HG03521 (cell line): ENCODE results near the gene MIEN1.
"Not testable (repeated sequence)": the region's sequence is repeated elsewhere in the genome, so short reads cannot be mapped to it uniquely, and the experiment has no call there.

Experiments used
- ATAC-seq: cut with Tn5 transposase; IDR thresholded peaks from one replicate; pipeline ENCODE4 v1.9.1; 2021; ENCODE audit warnings: mild to moderate bottlenecking, moderate library complexity; ENCODE audit not compliant: unreplicated experiment

Gene MIEN1

DNA sequence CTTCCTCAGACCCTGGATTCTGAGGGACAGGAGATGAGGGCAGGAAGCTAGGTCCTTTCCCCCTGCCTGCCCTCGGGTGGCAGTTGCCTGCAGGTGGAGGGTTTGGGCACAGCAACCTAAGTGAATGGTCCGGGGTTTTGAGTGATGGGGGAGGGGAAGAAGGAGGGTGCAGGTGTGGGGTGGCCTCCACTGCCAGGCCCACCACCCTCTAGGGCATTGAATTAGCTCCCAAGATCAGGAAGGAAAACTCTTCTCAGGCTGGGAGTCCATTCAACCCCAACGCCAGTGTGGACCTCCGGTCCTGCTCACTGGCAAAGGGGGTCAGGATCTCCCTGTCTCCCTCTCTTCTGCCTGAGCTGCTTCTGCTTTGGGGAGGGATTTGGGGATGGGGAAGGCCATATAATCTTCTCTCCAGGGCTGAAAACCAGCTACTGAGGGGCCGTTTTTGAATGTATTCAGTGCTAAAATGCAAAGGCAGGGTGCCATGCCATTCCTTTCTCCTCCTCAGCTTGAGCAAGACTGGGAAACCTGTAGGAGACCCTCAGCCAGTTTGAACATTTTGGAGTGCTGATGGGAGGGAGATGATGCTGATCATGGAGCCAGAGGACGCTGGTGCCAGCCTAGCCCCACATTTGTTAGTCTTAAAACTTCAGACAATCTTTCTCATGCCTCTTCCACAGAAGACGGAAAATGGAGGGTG is 26.2 kb upstream of the MIEN1 start:
- ATAC-seq = no peak

DNA sequence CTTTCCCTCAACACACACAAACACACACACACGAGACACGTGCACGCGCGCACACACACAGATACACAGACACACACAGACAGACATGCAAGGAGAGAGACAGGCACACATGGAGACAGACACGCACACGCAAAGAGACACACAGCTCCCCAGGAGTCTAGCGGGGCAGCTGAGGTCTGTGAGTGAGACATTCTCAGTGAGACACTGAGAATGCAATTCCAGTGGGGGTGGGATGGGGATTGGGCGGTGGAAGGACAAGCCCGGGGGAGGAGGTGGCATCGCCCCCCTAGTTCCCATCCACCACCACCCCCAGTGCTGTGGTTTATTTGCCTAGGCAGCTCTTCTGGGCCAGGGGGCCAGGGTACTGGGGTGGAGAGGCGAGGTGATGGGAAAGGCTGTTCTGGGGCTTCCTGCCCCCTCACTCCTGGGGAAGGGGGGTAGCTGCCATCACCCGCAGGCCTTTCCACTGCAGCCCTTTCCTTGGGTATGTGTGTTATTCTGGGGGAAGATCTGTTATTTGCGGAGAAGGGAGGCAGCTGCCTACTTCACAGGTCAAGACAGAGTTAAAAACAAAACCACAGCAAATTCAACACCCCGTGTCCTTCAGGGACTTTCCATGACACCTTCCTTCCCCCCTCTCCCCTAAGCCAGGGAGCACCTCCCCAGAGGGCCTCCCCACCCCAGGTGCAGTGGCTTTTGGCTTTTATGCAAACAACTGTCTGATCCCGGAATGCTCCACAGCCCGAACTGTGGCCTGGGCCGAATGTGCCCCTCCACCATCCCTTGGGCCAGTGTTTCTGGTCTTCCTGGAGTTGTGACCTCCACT is 25.4 kb upstream of the MIEN1 start:
- no peak for ATAC-seq

DNA sequence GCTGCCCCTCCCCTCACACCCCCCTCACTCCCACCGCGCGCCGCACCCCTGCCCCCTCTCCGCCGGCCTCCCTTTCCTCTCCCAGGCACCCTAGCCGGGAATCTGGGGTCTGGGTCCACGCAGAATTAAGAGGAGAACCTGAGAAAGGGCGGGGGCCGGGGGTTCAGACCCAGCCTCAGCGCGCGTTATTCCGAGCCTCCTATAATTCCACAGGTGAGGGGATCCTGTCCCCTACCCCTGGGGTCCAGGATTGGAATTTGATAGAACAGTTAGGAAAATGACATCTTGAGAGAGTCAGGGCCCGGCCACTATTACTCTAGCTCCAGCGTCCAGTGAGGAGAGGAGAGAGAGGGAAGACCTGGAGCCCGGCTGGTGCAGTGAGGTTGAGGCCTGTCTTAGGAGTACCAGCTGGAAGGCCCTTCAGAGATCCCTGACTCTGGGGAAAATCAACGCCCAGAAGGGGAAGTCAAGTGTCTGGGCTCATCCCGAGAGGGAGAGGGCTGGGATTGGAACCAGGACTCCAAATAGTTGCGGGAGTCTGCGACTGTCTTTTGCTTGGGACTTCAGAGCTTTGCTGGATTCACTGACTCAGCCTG is 24.7 kb upstream of the MIEN1 start:
- ATAC-seq = no peak

DNA sequence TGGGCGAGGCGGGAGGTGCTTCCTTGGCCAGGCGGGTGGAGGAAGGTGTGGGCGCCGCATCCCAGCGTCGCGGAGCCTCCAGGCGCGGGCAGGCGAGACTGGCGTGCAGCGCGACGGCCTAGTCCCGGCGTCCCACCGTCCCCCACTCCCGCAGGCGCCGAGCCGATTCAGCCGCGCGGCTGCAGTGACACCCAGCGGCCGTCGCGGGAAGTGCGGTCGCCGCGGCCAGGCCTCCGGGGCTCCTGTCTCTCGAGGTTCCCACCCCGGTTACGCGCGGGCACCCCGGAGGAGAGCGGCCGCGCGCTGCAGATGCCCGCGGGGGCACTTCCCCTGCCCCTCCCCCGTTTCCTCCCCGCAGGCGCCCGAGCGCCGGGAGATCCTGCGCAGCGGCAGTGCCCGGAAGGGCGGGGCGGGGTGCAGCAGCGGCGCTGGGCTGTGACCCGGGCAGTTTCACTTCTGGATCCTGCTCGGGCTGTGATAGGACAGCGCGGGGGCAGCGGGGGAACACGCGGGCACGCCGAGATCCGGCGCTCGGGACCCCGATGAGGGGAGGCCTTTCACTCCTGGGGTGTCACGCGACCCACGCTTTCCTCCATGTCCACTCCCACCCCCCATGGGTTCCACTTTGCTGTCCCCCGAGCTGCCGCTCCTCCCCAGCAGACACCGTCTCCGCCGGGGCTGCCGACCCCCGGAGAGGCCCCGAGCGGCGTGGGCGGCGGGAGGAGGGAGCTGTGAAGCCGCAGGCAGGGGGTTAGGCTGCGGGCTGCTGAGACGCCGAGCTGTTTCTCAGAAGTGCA is 24.0 kb upstream of the MIEN1 start:
- ATAC-seq = peak; percentile 64

DNA sequence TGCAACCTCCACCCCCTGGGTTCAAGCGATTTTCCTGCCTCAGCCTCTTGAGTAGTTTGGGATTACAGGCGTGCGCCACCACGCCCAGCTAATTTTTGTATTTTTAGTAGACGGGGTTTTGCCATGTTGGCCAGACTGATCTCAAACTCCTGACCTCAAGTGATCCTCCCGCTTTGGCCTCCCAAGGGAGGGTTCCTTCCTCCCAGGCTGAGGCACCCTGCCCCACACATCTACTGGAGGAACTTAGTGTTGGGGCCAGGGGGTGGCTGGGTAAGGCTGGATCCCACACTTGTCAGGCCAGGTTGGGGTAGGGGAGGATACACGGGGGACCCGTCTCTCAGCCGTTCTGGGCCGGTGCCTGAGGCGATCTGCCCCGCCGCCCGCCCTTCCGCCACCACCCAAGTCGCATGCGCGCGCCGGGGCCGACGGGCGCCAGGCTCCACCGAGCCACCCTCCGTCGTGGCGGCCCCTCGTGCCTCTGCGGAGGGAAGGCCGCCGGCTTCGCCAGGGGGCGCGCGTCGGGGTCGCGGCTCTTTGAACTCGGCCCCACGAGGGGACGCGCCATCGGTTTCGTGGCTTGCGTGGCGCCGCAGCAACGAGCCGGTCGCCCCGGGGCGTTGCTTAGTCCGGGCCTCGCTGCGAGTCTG is 23.3 kb upstream of the MIEN1 start:
- peak; percentile 24 for ATAC-seq

DNA sequence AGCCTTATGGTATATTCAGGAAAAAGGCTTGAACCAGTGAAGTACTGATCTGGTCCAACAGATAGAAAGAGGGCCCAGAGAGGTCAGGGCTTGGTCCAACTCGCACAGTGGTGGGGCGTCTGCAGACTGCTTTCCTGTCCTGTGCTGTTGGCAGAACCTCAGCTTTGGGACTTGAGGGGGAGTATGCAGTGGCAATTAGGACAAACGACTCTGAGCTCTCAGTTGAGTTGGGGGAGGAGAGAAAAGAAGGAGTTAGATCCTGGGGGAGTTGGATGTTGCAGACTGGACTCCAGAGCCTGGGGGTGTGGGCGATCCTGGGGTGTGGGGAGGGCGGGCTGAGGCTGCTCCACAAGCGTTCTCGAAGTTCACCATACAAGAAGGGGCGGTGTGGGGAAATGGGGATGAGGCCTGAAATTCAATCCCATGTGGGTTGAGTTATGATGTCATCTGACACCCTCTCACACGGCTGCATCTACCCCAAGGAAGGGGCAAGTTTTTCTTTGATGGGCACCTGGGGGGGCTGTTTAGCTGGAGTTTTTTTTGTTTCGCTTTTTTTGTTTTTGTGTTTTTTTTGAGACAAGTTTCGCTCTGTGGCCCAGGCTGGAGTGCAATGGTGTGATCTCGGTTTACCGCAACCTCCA is 22.0 kb upstream of the MIEN1 start:
- no peak for ATAC-seq

DNA sequence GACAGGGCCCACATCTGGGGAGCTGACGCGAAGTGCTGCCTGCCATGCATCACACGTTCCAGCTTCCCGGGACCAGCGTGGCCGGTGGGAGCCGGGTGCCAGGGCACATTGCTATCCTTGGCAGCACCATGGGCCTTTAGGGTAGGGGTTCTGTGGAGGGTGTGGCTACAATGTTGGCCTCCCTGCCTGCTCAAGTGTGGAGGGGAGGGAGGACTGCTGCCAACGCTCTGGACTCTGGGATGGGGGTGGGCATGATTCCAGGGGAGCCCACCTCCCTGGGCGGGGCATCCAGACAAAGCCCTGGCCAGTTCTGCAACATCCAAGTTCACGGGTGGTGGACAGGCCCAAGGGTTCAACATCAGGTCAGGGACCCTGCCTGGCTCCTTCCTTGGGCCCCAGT is 21.3 kb upstream of the MIEN1 start:
- ATAC-seq = no peak

DNA sequence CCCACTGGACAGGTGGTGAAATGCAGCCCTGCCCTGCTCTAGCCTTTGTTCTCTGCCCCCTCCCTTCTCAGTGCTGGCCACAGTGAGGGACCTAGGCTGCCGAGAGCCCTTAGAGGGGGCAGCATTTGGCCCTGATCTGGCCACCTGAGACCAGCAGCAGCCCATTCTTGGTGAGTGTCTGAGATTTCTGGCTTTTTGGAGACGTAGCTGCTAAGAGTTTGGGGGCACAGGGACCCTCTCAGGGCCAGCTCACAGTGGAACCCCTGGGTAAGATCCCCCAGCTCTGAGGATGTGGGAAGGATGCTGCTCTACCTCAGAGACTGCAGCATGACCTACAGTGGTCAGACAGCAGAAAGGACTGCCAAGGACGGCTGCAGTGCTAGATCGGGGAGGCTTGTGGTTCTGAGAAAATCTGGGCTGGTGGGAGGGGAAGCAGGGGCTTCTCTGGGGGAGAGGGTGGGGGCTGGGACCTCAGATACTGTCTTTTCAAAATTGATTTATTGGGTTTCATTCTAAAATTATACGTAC is 20.7 kb upstream of the MIEN1 start:
- ATAC-seq = no peak

DNA sequence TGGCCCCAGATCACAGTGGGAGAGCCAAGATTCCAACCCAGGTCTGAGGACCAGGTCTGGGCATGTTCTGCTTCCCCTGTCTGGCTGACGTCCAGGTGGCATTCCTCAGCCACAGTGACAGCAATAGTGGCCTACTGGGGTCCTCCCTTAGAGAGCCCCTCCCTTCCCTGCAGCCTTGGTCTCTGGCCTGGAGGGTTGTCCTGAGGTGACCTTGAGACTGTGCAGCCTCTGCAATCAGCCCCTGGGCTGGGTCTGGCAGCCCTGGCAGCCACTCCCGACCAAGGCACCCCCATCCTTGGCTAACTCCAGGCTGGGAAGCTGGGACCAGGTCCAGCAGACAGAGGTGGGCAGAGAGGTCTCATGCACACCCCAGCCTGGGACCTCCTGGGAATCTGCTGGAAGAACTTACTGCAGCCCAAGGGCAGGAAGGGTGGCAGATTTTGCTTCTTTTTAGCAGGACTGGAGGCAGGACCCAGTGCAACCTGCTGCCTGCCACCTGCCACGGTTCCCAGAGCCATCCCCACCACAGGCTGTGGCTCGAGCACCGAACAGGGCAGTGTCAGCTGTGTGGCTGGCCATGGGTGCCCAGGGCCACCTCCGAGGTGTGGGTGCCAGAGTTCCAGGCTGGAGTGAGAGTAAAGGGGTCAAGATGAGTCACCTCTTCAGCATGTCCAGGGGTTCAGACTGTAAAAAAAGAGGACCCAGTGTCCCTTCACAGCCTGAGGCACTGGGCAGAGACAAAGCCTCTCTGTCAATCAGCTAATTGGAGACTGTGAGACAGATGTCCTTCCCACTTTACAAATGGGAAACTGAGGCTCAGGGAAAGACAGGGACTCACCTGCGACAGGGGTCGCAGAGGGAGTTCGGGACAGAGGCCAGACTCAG is 20.0 kb upstream of the MIEN1 start:
- ATAC-seq = no peak

DNA sequence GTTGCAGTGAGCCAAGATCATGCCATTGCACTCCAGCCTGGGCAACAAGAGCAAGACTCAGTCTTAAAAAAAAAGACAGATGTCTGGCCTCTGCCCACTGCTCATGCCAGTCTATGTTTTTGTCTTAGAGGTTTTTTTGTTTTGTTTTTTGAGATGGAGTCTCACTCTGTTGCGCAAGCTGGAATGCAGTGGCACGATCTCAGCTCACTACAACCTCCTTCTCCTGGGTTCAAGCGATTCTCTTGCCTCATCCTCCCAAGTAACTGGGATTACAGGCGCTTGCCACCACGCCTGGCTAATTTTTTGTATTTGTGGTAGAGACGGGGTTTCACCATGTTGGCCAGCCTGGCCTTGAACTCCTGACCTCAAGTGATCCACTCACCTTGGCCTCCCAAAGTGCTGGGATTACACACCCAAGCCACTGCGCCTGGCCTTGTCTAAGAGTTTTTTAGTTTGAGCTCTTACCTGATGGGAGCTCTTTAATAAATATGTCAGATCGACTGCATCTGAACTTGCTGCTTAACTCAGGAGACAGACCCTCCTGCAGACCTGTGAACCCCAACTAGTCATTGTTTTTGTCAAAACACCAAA is 18.2 kb upstream of the MIEN1 start:
- ATAC-seq = not testable (repeated sequence)

DNA sequence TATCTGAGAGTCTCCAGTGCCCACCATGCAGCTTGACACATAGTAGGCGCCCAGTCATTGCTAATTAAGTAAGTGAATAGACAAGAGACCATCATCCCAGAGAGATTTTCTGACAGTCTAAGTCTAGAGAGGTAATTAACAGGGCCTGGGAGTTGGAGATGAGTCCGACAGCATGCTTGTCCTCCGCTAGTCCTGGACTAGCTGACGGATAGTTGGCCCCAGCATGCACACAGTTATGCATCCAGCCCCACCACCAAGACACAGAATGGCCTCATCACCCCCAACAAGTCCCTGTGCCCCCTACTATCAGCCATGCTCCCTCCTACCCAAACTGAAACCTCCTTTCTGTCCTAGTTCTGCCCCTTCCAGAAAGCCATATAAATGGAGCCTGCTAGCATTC is 17.4 kb upstream of the MIEN1 start:
- no peak for ATAC-seq

DNA sequence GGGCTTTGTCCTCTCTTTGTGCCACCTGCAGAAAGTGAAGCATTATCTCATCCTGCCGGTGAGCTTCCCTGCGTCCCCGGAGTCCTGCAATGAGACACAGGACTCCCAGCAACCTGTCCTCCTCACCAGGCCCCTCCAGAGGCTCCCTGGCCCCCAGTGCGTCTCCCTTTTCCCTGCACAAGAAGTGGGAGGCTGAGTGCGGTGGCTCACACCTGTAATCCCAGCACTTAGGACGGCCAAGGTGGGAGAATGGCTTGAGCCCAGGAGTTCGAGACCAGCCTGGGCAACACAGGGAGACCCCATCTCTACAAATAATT is 15.8 kb upstream of the MIEN1 start:
- no peak for ATAC-seq

DNA sequence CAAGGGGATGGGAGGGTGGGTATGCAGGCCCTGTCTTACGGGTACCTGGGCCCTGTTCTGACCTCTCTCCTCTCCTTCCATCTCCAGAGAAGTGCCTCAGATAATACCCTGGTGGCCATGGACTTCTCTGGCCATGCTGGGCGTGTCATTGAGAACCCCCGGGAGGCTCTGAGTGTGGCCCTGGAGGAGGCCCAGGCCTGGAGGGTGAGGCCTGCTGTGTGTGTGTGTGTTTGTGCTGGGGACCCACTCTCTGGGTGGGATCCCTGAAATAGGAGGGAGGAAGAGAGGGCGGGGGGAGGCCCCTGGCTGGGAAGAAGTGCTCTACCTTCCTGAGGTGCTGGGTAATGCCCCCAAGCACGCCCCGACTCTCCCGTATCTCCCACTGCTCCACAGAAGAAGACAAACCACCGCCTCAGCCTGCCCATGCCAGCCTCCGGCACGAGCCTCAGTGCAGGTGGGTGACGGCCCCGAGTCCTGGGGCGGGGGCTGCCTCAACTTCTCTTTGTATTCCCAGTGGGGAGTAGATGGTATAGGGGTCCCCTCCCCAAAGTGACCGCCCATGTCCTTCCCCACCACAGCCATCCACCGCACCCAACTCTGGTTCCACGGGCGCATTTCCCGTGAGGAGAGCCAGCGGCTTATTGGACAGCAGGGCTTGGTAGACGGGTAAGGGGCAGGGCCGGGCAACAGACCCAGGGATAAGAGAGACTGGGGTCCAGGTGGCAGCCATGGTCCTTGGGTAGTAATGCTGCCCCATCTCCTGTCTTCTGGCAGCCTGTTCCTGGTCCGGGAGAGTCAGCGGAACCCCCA is 15.2 kb upstream of the MIEN1 start:
- ATAC-seq = no peak

DNA sequence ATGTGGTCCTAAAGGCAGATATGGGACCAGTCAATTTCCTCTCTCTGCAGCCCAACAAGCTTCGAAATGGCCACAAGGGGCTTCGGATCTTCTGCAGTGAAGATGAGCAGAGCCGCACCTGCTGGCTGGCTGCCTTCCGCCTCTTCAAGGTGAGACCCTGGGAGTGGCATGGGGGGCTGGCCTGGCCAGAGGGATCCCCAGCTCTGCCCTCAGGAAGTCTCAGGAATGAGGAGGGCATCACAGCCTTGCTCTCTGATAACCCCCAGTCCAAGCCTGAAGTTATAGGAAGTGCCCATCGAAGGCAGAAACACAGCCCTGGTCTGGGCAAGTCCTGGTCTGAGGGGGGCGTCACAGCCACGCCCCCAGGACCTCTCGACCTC is 14.5 kb upstream of the MIEN1 start:
- ATAC-seq = no peak

DNA sequence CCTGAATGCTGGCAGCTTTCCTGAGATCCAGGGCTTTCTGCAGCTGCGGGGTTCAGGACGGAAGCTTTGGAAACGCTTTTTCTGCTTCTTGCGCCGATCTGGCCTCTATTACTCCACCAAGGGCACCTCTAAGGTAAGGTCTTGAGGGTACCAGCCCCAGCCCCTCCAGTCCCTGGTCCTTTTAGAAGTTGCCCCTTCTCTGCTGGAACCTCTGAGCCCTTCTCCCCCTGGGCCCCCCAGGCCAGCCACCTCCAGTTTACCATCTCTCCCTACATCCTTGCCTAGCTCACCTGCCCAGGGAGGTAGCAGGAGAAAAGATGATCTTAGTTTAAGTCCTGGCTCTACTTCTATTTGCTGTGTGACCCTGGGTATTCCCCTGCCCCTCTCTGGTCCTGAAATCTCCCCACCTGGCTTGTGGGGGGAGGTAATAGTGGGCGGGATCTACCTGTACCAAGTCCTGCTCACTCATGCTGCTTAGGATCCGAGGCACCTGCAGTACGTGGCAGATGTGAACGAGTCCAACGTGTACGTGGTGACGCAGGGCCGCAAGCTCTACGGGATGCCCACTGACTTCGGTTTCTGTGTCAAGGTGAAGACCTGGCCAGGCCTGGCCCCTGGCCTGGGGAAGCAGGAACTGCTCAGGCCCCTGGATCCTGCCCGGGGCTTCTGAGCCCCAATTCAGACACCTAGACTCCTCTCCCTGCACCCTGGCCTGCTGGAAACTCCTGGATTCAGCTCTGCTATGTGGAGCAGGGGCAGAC is 13.9 kb upstream of the MIEN1 start:
- ATAC-seq = no peak

DNA sequence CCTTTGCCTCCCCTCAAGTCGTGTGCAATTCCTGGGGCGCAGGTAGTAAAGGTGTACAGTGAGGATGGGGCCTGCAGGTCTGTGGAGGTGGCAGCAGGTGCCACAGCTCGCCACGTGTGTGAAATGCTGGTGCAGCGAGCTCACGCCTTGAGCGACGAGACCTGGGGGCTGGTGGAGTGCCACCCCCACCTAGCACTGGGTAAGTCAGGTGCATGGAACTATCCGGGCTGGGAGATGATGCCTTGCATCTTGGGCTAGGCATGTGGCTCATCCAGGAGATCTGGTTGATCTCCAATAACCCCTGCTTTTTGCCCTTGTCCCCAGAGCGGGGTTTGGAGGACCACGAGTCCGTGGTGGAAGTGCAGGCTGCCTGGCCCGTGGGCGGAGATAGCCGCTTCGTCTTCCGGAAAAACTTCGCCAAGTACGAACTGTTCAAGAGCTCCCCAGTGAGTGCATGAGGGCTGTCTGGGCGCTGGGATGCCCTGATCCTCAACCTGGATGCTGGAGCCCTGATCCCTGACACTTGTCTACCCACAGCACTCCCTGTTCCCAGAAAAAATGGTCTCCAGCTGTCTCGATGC is 12.6 kb upstream of the MIEN1 start:
- no peak for ATAC-seq
